B cell (primary cell): ENCODE data around the gene SEPTIN2. TPM values are rescaled to one million over a fixed set of nuclear protein-coding genes. Genes with fewer than 3 reads are reported as not detected.
"Not testable (repeated sequence)": the region's sequence is repeated elsewhere in the genome, so short reads cannot be mapped to it uniquely, and the experiment has no call there.

Experiments used
- ATAC-seq: fragments of 200-7000 bp; cut with Tn5 transposase; one replicate; pipeline ENCODE4 v1.10.0; 2021; ENCODE audit warnings: low read depth, mild to moderate bottlenecking, moderate number of reproducible peaks, moderate library complexity
- CTCF ChIA-PET: fragments of 350-600 bp; sonication (Branson Sonifier 250); formaldehyde crosslinking; loops from one replicate; lab custom pipeline; 2021; ENCODE audit warnings: antibody characterized with exemption, inconsistent platforms; lab: Charles Lee
- POLR2A ChIA-PET: fragments of 350-600 bp; sonication (Branson Sonifier 250); formaldehyde crosslinking; loops from one replicate; lab custom pipeline; 2021; ENCODE audit warnings: antibody characterized with exemption; lab: Charles Lee
- DNase-seq: peaks from one replicate; pipeline ENCODE4 v3.0.0; 2013
- H2AFZ ChIP-seq: 2 replicates; pipeline ENCODE4 v1.6.1; 2012; ENCODE audit warnings: mild to moderate bottlenecking, low read depth, low read length; ENCODE audit not compliant: insufficient read depth, poor library complexity, severe bottlenecking
- H3K27ac ChIP-seq, 2 donors: 1 replicate in 1 of 2; 2 replicates in 1 of 2; pipeline ENCODE4 v1.5.1; 2012 to 2013; ENCODE audit warnings: low read length in 2 of 2, mild to moderate bottlenecking in 2 of 2, moderate library complexity in 1 of 2
- H3K27me3 ChIP-seq, 4 experiments: fragments of 200-600 bp in 1 of 4; sonication (generic) in 1 of 4; replicated peaks in 1 of 4; 1 replicate in 2 of 4; 2 replicates in 2 of 4; pipeline versions ENCODE4 v1.6.1 to v1.7.0; 2013 to 2016; ENCODE audit warnings: low read length in 3 of 4, mild to moderate bottlenecking in 2 of 4, mixed read lengths in 1 of 4, moderate library complexity in 1 of 4; ENCODE audit not compliant: insufficient read depth in 4 of 4, control insufficient read depth in 3 of 4; ENCODE audit errors: control extremely low read depth in 1 of 4
- H3K36me3 ChIP-seq, 2 experiments: replicated peaks in 1 of 2; 1 replicate in 1 of 2; 2 replicates in 1 of 2; pipeline versions ENCODE4 v1.6.1 to v1.7.1; 2013; ENCODE audit warnings: low read length in 1 of 2; ENCODE audit not compliant: insufficient read depth in 2 of 2, control insufficient read depth in 1 of 2; ENCODE audit errors: control extremely low read depth in 1 of 2, extremely low read depth in 1 of 2
- H3K4me1 ChIP-seq, 2 donors: fragments of 200-600 bp in 1 of 2; sonication (generic) in 1 of 2; 1 replicate in 1 of 2; 2 replicates in 1 of 2; pipeline versions ENCODE4 v1.5.1 to v1.6.1; 2013 to 2017; ENCODE audit warnings: low read length in 2 of 2; ENCODE audit not compliant: control insufficient read depth in 2 of 2, insufficient read depth in 2 of 2
- H3K4me2 ChIP-seq: replicated peaks from 2 replicates; pipeline ENCODE3; 2012; ENCODE audit warnings: mild to moderate bottlenecking, low read depth, low read length; ENCODE audit not compliant: poor library complexity, severe bottlenecking
- H3K4me3 ChIP-seq, 5 experiments: fragments of 200-600 bp in 1 of 5; sonication (generic) in 1 of 5; 1 replicate in 3 of 5; 2 replicates in 2 of 5; pipeline versions ENCODE4 v1.5.1 to v1.7.0; 2011 to 2016; ENCODE audit warnings: low read length in 4 of 5, mild to moderate bottlenecking in 4 of 5, low read depth in 2 of 5, control low read depth in 1 of 5, moderate library complexity in 1 of 5; ENCODE audit not compliant: insufficient read depth in 1 of 5; ENCODE audit errors: control extremely low read depth in 1 of 5, extremely low read depth in 1 of 5
- H3K79me2 ChIP-seq: fragments of 200-600 bp; sonication (generic); one replicate; pipeline ENCODE4 v1.6.0; 2016; ENCODE audit warnings: low read length; ENCODE audit not compliant: control insufficient read depth, insufficient read depth
- H3K9ac ChIP-seq: fragments of 200-600 bp; sonication (generic); 2 replicates; pipeline ENCODE4 v1.6.1; 2017; ENCODE audit warnings: mild to moderate bottlenecking, low read length, moderate library complexity
- H3K9me3 ChIP-seq, 3 donors: one replicate each; pipeline versions ENCODE4 v1.6.1 to v1.7.1; 2013; ENCODE audit warnings: low read length in 2 of 3; ENCODE audit not compliant: control insufficient read depth in 2 of 3, insufficient read depth in 1 of 3; ENCODE audit errors: control extremely low read depth in 1 of 3
- H4K20me1 ChIP-seq: 2 replicates; pipeline ENCODE4 v1.6.0; 2012; ENCODE audit warnings: mild to moderate bottlenecking, low read length; ENCODE audit not compliant: insufficient read depth, control insufficient read depth, poor library complexity, severe bottlenecking
- H3K27ac Mint-ChIP-seq: one replicate; pipeline ENCODE4 v1.8.0; 2021; ENCODE audit warnings: mixed read lengths
- H3K27me3 Mint-ChIP-seq: one replicate; pipeline ENCODE4 v1.8.0; 2021; ENCODE audit warnings: mixed read lengths
- H3K4me1 Mint-ChIP-seq: one replicate; pipeline ENCODE4 v1.8.0; 2021; ENCODE audit warnings: mixed read lengths
- H3K4me3 Mint-ChIP-seq: one replicate; pipeline ENCODE4 v1.8.0; 2021; ENCODE audit warnings: mixed read lengths
- H3K9me3 Mint-ChIP-seq: one replicate; pipeline ENCODE4 v1.8.0; 2022; ENCODE audit warnings: mixed read lengths; ENCODE audit not compliant: insufficient read depth
- CTCF ChIP-seq: fragments of 200-600 bp; IDR thresholded peaks from one replicate; pipeline ENCODE4 v1.8.0; 2022; ENCODE audit warnings: antibody characterized with exemption, mild to moderate bottlenecking
- EZH2 ChIP-seq: IDR thresholded peaks from 2 replicates; pipeline ENCODE4 v1.6.1; 2012; ENCODE audit warnings: borderline replicate concordance, low read depth, mild to moderate bottlenecking, moderate library complexity, low read length; ENCODE audit not compliant: insufficient read depth, poor library complexity, severe bottlenecking
- WGBS: methylation state at CpG from one replicate; pipeline ENCODE4 v1.1.5; 2013; ENCODE audit warnings: missing lambda C conversion rate; ENCODE audit not compliant: insufficient coverage; 5-methylcytosine and 5-hydroxymethylcytosine counted together
- intact Hi-C: fragments of 100-400 bp; cut with micrococcal nuclease; formaldehyde crosslinking; loops from one replicate; pipeline ENCODE4 v1.10.0; 2022
- polyA plus RNA-seq: library from polyadenylated mRNA; depleted of rRNA; stranded (reverse); fragments of >200 nt; gene quantifications from 2 replicates; pipeline ENCODE4 v1.2.3, GENCODE V29; 2012
- total RNA-seq, 2 donors: library from RNA; stranded (reverse); fragments of 120-200 nt in 1 of 2; gene quantifications; 1 replicate in 1 of 2; 2 replicates in 1 of 2; pipeline versions ENCODE4 v1.2.3 to v1.2.4, GENCODE V29; 2013 to 2022

The SEPTIN2 gene
- total and polyA plus RNA-seq, 2 donors (not counting 1 experiment from before 2014, with no cell fraction given) = 71.8 to 270 TPM

- DNase-seq (no peak), ATAC-seq (no peak)
- intact Hi-C loops = no loop called here
- Histone ChIP-seq H3K27ac (no peak overlapping the region), H4K20me1 (peaks cover 39% of the 10 kb centered on the region), H3K27me3 (no peaks in the 10 kb centered on the region), H2AFZ (no peak overlapping the region), H3K9ac (no peak overlapping the region), H3K4me3 (no peak overlapping the region), H3K79me2 (peaks cover 60% of the 10 kb centered on the region), H3K4me1 (peaks cover 12 to 20% of the 10 kb centered on the region in 2 donors), H3K36me3 (no peaks in the 10 kb centered on the region), H3K9me3 (no peaks in the 10 kb centered on the region), H3K4me2 (no peak overlapping the region)
- POLR2A ChIA-PET = interaction anchor here (0.6 to 0.7 kb wide), 2 partner anchors 40 to 232 kb away, joined by 3 read pairs; partner anchors contain the start of gene HDLBP
- CTCF ChIA-PET = interaction anchor here (0.9 kb wide), 1 partner anchor 29 kb away, joined by 3 read pairs; no protein-coding TSS in a partner anchor
- TF ChIP-seq EZH2 (no peak), CTCF (no peak)
- no peak overlapping the region for H3K27ac Mint-ChIP-seq
- H3K9me3 Mint-ChIP-seq = no peaks in the 10 kb centered on the region
- H3K27me3 Mint-ChIP-seq = no peaks in the 10 kb centered on the region
- peaks cover 29% of the 10 kb centered on the region for H3K4me1 Mint-ChIP-seq
- no peak overlapping the region for H3K4me3 Mint-ChIP-seq
- WGBS = no CpG with 5 or more reads among the region's 1 CpG
These were observed 40.2 kb upstream of the SEPTIN2 start for GRCh38 chr2:241275504-241275903.

- CTCF ChIA-PET = interaction anchor here (0.9 to 1.2 kb wide), 2 partner anchors 9 to 29 kb away, joined by 3 to 4 read pairs; no protein-coding TSS in a partner anchor
- no CpG with 5 or more reads among the region's 1 CpG for WGBS
- POLR2A ChIA-PET = no interaction called here
- H3K9me3 Mint-ChIP-seq = no peaks in the 10 kb centered on the region
- no peak overlapping the region for H3K4me3 Mint-ChIP-seq
- Histone ChIP-seq H2AFZ (no peak overlapping the region), H3K27me3 (no peaks in the 10 kb centered on the region), H3K4me3 (no peak overlapping the region), H3K4me2 (no peak overlapping the region), H3K4me1 (peaks cover 12 to 16% of the 10 kb centered on the region in 2 donors), H4K20me1 (peaks cover 35% of the 10 kb centered on the region), H3K9ac (no peak overlapping the region), H3K27ac (no peak overlapping the region), H3K36me3 (no peaks in the 10 kb centered on the region), H3K79me2 (peaks cover 59% of the 10 kb centered on the region), H3K9me3 (no peaks in the 10 kb centered on the region)
- DNase-seq (no peak), ATAC-seq (no peak)
- H3K27me3 Mint-ChIP-seq = no peaks in the 10 kb centered on the region
- intact Hi-C loops = no loop called here
- no peak overlapping the region for H3K27ac Mint-ChIP-seq
- H3K4me1 Mint-ChIP-seq = peaks cover 30% of the 10 kb centered on the region
- no peak for TF ChIP-seq EZH2
- no peak for TF ChIP-seq CTCF
These were observed 39.8 kb upstream of the SEPTIN2 start for GRCh38 chr2:241275910-241276309.

GRCh38 chr2:241278306-241278705 is 37.4 kb upstream of the SEPTIN2 start:
- WGBS = 100% methylated on average over 3 of the region's 7 CpGs
- H3K4me1 Mint-ChIP-seq = peaks cover 14% of the 10 kb centered on the region
- ATAC-seq, H3K4me2 ChIP-seq, H3K4me1 ChIP-seq, H3K9ac ChIP-seq, H3K4me3 Mint-ChIP-seq, H3K27ac Mint-ChIP-seq, intact Hi-C loops, H3K27me3 ChIP-seq, H3K4me3 ChIP-seq, H3K9me3 ChIP-seq, H3K36me3 ChIP-seq, H3K27me3 Mint-ChIP-seq, H3K27ac ChIP-seq, H2AFZ ChIP-seq, POLR2A ChIA-PET, H3K9me3 Mint-ChIP-seq, DNase-seq: not testable (repeated sequence)
- H3K79me2 ChIP-seq = peaks cover 50% of the 10 kb centered on the region
- CTCF ChIA-PET = interaction anchor here (0.7 kb wide), 1 partner anchor 17 kb away, joined by 3 read pairs; no protein-coding TSS in a partner anchor
- H4K20me1 ChIP-seq = peaks cover 25% of the 10 kb centered on the region
